HCEC 1CT (cell line): ENCODE results near the gene NUP205.
A peak's percentile ranks its signal among the peaks of the same experiment; 100 is the strongest.
"Not testable (repeated sequence)": the region's sequence is repeated elsewhere in the genome, so short reads cannot be mapped to it uniquely, and the experiment has no call there.

Experiments
- DNase-seq: peaks from one replicate; pipeline ENCODE4 v3.0.0-alpha.2; 2017

Gene NUP205

DNA sequence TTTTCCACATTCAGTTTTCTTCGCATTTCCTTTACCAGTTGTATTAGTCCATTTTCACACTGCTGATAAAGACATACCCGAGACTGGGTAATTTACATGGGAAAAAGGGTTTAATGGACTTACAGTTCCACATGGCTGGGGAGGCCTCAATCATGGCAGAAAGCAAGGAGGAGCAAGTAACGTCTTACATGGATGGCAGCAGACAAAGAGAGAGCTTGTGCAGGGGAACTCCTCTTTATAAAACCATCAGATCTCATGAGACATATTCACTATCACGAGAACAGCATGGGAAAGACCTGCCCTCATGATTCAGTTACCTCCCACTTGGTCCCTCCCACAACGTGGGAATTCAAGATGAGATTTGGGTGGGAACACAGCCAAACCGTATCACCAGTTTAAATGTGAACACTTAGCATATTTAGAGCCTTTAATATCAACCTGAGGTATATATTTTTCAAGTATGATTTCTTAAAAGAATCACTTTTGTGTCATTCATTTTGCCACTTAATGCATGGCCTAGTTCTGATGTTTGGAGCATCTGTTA lies 111.2 kb downstream of the NUP205 start:
- DNase-seq = not testable (repeated sequence)

DNA sequence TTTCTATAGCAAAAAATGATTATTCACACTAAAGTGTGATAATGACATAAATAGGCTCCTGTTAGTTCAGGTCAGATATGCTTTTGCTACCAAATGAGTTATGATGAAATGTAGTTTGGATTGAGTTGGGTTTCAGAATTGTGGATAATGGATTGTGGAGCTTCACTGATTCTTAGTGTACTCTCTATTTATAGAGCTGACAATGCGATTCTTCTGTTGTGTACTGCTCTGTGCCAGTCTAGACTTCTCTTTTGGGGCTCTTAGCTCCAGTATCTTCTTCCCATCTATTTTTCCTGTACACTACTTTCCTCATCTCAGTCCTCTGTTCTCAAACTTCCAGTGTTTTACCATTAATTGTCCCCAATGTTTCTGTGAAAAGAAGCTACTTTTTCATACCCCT lies 112.1 kb downstream of the NUP205 start:
- no peak for DNase-seq

DNA sequence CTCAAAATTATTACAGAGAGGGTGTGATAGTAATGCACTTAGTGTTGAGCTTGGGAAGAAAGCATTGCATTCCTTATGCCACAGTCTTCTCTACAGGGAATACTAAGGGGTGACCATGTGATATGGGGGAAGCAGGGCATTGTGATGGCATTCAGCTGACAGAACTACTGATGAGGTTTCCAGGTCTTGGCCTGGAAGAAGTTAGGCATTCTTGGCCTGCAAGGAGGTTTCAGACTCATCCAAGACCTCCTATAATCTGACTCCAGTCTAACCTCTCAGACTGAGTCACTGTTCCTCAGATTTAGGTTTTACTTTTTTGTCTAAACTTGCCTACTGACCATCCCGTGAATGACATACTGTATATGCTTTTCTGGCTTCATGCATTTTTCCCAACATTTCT lies 112.5 kb downstream of the NUP205 start:
- DNase-seq = peak; percentile 76

DNA sequence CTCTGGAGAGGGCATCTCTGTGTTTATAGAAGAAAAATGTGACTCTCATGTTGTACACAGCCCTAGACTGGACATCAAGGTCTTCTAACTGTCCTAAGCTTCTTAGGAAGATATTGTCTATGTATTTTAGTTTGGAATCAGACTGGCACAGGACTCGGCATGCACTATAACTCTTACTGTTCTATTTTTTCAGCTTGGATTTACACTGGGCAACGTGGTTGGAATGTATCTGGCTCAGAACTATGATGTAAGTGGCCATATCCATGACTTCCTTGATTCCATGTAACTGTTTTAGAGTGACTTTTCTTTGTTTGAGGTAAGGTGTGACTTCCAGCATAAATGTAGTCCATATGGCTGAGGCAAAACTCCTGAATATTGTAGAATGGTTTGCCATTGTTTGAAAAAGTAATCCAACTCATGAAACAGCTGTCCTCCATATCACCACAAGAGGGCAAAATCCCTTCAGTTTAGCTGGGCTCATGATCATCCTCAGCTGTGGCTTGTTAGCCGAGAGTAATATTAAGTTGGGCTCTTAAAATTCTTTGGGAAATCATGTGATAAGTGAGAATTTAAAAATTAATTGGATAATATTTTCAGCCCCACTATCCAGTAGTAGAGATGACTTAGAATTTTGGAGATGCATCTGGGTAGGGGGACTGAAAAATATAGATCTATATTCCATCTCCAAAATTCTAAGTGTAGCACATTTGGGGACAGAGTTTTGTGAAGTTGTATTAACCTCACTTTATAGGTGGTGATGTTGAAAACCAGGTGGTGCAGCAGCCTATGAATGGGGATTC lies 115.0 kb downstream of the NUP205 start:
- DNase-seq = peak; percentile 72

DNA sequence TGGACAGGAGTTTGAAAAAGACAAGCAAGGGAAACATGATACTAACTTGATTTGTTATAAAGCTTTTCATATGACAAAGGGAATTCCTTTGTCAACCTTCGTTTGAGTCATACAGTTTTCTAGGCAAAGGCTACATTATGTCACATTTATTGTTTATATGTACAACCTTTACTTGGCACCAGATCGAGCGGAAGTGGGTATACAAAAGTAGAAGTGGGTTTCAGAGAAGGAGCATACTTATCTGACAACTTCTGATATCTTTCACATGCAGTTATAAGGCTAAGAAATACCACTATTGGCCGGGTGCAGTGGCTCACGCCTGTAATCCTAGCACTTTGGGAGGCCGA lies 115.6 kb downstream of the NUP205 start:
- DNase-seq = peak; percentile 87

DNA sequence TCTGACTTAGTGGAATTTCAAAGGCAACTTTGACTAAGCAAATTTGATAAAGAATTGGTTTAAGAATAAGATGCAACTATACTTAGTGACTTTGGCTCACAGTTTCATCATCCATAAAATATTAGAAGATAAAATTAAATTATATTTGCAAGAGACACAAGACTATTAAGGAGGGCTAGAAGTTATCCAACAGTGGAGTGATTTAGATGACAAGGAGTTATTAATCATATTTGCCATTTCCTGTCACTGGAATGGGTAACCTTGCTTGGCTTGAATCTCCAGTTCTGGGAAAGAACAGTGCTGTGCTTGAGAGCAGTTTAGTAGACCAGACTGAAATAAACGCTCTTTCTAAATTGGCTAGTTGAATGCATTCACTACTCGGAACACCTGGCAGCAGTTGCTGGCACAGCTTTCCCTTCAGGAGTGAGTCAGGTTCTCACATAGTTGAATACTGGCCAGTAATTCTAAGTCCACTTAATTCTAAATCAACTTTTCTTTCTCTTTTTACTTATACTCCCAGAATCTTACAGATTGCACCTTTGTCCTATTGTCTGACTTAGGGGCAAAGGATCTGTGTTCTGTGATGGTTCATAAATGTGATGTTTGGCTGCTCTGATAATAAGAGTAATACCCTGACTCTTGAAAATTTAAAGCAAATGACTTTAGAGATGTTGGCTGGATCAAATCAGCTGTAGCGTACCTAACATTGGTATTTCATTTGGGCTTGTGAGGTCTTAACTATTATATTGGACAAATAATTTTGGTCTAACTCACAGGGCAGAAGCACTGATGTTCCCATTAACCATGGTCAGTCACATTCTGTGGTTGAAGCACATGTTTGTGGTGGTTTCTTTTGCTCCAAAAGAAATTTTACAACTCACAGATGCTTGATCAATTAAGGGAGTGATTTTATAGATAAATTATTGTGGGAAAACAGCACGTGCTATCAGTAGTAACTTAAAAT lies 121.2 kb downstream of the NUP205 start:
- peak; percentile 51 for DNase-seq

DNA sequence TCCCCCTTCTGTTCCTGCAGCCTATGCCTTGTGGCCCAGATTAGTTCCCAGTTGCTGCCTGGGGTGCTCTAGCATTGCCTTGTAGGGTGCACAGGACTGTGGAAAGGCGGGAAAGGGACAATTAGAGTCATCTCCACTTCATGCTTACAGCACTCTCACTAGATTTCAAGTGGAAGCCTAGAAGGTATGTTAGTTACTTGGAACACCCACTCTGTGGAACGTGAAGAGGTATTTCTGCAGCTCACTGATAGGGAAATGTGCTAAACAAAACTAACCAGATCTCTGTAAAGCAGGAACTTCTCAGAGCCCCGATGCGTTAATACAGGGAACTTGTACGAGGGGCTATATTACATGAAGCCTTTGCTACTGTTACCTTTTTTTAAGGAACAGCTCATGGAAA lies 124.0 kb downstream of the NUP205 start:
- no peak for DNase-seq

DNA sequence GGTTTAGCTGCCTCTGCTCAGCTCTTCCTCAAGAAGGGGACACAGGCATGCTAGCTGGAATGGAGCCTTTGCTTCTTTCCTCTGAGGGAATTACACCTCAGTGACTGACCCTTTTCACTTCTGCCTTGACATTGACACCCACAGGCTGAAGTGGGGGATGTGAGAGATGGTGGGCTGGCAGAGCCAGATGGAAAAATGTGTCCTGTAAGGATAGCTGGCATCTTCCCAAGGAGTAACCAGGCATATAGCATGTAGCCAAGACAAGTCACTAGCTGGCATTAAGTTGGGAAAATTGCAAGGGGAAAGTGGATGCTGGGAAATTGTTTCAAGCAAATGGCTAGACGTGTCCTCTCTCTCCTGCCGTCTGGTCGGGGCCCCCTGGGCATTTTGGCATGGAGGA lies 124.5 kb downstream of the NUP205 start:
- DNase-seq = no peak

DNA sequence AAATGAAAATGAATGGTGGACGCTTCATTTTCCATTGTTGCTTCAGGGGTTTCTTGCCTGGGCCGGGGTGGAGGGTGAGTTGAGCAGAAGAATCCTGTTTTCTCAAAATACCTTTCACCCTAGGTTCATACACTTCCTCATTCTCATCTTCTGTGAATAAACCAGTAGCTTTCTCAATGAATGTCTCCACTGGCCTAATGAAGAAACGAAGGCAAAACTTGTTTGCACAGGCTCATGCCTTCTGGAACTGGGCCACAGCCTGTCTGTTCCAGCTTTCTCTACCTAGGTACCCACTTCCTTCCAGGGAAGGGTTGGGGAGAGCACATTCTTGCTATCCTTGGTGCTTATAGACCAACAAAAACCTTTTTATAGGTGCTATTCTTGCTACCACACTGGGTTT lies 125.9 kb downstream of the NUP205 start:
- DNase-seq = no peak

DNA sequence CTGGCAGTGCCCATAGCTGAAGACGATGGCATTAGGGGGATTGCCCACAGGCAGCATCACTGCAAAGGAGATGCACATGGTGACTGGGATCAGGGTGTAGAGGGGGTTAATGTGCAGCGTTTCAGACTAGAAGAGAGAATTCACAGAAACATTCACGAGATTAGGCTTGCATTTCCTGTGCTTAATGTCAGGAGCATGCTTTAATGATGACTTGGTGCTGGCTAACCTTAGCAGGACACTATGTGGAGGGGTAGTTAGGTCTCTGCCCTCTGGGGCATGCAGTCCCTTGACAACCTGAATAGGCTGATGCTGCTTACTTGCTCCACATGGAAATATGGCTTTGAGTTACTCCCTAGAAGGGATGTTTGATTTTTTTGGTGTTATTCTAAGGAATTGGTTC lies 126.4 kb downstream of the NUP205 start:
- peak; percentile 10 for DNase-seq

DNA sequence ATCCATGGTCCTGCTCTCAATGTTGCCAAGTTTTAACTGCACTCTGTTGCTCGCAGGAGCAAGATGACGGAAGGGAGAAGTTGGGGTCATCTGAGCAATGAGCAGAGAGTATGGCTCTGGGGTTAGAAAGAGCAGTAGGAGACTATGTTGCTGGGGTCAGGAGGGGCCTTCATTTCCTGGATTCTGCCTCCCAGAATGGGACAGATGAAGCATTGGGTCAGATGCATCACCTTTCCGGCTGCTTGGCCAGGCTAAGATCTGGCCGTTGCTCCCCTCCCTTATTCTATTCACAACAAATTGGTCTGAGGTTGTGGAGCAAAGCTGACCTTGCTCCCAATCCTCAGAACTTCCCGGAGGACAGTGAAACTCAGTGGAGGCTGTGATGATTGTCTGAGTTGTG lies 127.0 kb downstream of the NUP205 start:
- DNase-seq = no peak

DNA sequence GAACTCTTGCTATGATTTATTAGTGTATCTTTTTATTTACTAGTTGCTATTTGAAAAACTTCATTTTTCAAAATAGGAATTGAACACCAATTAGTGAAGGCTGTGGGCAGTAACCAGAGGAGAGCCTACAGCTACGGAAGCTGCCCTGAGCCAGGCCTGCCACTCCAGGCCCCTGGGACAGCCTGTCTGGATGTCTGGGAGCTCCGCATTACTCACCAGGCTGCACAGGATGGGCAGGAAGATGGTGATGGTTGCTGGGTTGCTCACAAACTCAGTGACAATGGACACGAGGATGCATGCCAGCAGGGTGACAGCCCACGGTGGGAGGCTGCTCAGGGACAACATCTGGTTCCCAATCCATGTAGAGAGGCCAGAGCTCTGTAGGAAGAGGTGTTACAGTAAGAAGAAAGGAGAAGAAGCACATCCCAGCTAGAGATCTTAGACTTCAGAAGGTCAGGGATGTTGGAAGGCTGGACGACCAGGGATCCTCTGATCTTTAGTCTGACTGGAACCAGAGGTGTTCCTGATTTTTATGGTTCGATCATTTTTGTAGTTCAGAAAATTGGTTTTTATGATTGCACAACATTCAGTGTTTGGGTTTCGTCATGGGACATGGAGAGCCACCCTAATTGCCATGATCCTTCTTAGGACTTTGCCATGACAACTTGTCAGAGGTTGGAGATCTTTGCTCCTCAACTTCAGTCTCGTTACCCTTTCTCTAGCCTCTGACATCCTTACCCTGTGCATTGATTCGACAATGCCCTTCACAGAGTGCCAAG lies 127.8 kb downstream of the NUP205 start:
- DNase-seq = no peak

DNA sequence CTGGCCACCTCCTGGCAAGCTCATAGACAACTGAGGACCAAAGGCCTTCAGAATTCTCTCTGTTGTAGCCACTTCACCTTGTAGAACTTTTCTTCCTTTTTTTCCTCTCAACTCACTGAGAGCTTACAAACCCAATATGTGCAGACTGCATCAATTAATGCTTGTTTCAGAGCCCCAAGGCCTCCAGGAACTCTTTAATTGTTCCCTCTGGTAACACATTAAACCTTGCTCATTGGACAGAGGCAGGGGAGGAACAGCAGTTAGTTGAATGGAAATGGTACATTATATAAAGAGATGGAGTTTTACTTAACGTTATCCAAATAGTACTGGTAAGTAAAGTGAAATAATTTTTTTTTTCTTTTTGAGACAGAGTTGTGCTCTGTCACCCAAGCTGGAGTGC lies 129.7 kb downstream of the NUP205 start:
- no peak for DNase-seq

DNA sequence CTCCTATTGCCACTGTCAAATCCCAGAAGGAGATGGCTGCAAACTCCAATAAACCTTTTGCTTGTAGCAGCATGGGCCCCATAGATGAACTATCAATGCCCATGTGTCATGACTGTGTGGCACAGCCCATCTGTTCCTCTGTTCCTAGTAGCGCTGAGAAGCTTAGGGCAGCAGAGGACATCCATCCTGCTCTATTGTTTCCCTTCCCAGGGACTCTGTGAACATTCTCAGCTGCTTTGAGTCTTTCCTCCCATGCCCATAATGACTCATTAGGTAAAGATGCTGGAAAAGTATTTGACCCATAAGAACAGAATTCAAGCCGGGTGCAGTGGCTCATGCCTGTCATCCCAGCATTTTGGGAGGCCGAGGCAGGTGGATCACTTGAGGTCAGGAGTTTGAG lies 132.8 kb downstream of the NUP205 start:
- DNase-seq = peak; percentile 75

DNA sequence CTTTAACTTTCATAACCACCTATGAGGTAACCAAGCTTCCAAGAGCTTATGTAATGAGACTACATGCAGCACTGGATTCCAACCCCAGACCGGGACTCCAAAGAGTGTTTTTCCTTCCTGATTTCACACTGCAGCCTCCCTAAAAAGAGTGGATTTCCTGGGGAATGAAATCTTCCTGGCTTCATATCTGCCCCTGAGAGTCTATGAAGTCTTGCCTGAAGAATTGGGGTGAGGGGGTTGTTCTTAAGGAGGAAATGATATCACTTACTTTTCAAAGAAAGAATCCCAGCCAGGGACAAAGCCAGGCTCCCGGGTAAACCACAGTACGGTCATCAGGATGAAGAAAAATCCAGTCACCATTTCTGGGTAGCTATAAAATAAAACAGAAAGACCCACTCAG lies 134.3 kb downstream of the NUP205 start:
- DNase-seq = no peak

DNA sequence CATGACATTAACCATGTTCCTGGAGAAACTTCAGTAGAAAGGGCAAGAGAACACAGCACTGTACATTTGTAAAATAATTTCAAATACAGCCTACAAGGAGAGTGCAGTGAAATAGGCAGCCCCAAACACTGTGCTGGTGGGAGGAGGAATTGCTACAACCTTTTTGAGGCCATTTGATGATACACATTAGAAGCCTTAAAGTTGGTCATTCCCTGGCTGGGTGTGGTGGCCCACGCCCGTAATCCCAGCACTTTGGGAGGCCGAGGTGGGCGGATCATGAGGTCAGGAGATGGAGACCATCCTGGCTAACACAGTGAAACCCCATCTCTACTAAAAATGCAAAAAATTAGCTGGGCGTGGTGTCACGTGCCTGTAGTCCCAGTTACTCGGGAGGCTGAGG lies 134.9 kb downstream of the NUP205 start:
- not testable (repeated sequence) for DNase-seq

DNA sequence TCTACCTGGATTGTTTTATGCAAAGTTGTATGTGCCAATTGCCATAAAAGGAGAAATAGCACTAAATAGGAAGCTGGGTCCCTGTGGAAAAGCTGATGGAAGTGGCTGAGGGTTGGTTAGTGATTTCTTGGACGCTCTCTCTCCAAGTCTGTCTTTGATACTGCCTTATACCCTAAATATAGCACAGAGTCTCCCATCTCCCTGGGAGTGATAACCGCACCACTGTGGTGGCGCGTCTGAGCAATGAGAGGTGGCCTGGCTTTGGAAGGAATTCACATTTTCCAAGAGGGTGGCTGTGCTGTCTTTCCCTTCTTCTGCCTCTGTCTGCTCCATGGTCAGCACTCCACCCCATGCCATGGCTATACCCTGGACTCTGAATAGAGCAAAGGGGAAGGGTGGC lies 135.8 kb downstream of the NUP205 start:
- no peak for DNase-seq

DNA sequence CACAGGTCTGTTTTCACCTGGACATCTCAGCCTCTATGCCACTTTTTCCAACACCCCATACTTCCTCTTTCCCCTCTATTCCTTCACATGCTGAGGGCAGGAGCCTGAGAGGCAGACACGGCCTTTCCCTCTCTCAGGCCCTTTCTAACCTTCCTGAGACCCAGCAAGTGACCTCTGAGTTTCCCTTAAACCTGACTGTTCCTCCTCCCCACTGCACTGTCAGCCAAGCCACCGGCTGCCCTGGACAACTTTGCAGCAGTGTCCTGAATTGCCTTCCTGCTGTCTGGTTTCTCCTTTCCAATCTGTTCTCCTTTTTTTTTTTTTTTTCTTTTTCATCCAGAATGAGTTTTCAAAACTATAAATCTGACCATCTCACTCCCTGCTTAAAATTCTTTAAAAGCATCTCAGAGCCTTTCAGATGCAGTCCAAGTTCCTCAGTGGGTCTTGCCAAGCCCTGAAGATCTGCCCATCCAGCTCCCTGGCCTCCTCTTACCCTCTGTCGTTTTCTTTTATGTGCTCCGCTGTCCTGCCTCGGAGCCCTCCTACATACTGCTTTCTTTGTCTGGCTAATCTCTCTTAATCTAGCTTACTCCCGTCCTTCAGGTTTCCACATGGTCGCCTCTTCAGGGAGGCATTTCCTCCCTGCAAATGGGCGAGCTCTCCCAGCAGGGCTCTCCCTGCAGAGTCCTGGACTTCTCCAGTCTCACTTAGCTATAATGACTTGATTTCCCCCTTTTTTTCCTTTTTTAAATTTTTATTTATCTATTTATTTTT lies 139.7 kb downstream of the NUP205 start:
- no peak for DNase-seq
